GM23248 (cell line): ENCODE data around the gene DNAI1. TPM values are rescaled to one million over a fixed set of nuclear protein-coding genes. Genes with fewer than 3 reads are reported as not detected.

Experiments
- DNase-seq: peaks from one replicate; pipeline ENCODE4 v3.0.0-alpha.2; 2015
- H2AFZ ChIP-seq: fragments of 200-600 bp; sonication (generic); 2 replicates; pipeline ENCODE4 v1.6.1; 2016; ENCODE audit warnings: antibody characterized with exemption
- H3F3A ChIP-seq: fragments of 200-600 bp; sonication (generic); 2 replicates; pipeline ENCODE4 v1.6.1; 2016; ENCODE audit warnings: mild to moderate bottlenecking, antibody characterized with exemption, mixed run types; ENCODE audit not compliant: insufficient read depth
- H3K27ac ChIP-seq: fragments of 200-600 bp; sonication (generic); 2 replicates; pipeline ENCODE4 v1.5.1; 2016; ENCODE audit warnings: mild to moderate bottlenecking
- H3K27me3 ChIP-seq: fragments of 200-600 bp; sonication (generic); replicated peaks from 2 replicates; pipeline ENCODE4 v1.6.1; 2016; ENCODE audit warnings: mild to moderate bottlenecking; ENCODE audit not compliant: insufficient read depth
- H3K36me3 ChIP-seq: fragments of 200-600 bp; sonication (generic); 2 replicates; pipeline ENCODE4 v1.6.1; 2016; ENCODE audit warnings: low read depth, mild to moderate bottlenecking
- H3K4me1 ChIP-seq: fragments of 200-600 bp; sonication (generic); 2 replicates; pipeline ENCODE4 v1.6.1; 2016; ENCODE audit warnings: mild to moderate bottlenecking; ENCODE audit not compliant: insufficient read depth
- H3K4me2 ChIP-seq: fragments of 200-600 bp; sonication (generic); one replicate; pipeline ENCODE4 v1.6.1; 2016; ENCODE audit warnings: mild to moderate bottlenecking; ENCODE audit not compliant: unreplicated experiment
- H3K4me3 ChIP-seq: fragments of 200-600 bp; sonication (generic); 2 replicates; pipeline ENCODE4 v1.5.1; 2016; ENCODE audit warnings: mild to moderate bottlenecking
- H3K79me2 ChIP-seq: fragments of 200-600 bp; sonication (generic); 2 replicates; pipeline ENCODE4 v1.6.1; 2016; ENCODE audit warnings: mild to moderate bottlenecking; ENCODE audit not compliant: insufficient read depth
- H3K9ac ChIP-seq: fragments of 200-600 bp; sonication (generic); 2 replicates; pipeline ENCODE4 v1.6.1; 2016; ENCODE audit warnings: mild to moderate bottlenecking
- H3K9me2 ChIP-seq: fragments of 200-600 bp; sonication (generic); 2 replicates; pipeline ENCODE4 v1.6.1; 2016; ENCODE audit warnings: mixed run types, mild to moderate bottlenecking, moderate library complexity; ENCODE audit not compliant: insufficient read depth
- H3K9me3 ChIP-seq: fragments of 200-600 bp; sonication (generic); one replicate; pipeline ENCODE4 v1.6.1; 2017; ENCODE audit warnings: low read depth
- H4K20me1 ChIP-seq: fragments of 200-600 bp; sonication (generic); 2 replicates; pipeline ENCODE4 v1.6.0; 2016; ENCODE audit not compliant: insufficient read depth
- EZH2 ChIP-seq: fragments of 200-600 bp; sonication (generic); IDR thresholded peaks from 2 replicates; pipeline ENCODE4 v1.6.1; 2018; ENCODE audit warnings: antibody characterized with exemption, mild to moderate bottlenecking; ENCODE audit not compliant: insufficient read depth, poor library complexity, severe bottlenecking
- EZH2phosphoT487 ChIP-seq: fragments of 200-600 bp; sonication (generic); IDR thresholded peaks from 2 replicates; pipeline ENCODE4 v1.6.1; 2018; ENCODE audit warnings: antibody characterized with exemption, moderate library complexity, mild to moderate bottlenecking, low read depth; ENCODE audit not compliant: insufficient read depth
- WGBS, 2 experiments: methylation state at CpG; one replicate each; pipeline ENCODE4 v1.1.6; 2015 to 2017; ENCODE audit warnings: low lambda C conversion rate in 2 of 2, low coverage in 1 of 2; ENCODE audit errors: missing lambda C conversion rate in 2 of 2; 5-methylcytosine and 5-hydroxymethylcytosine counted together
- in situ Hi-C: fragments of 300-500 bp; cut with MboI; formaldehyde crosslinking; loops from 2 replicates; pipeline ENCODE4 v1.15.0; 2020
- polyA plus RNA-seq: library from polyadenylated mRNA; unstranded; fragments of >200 nt; fragmentation: Nextera tagmentation; extraction: Ambion mirVana; gene quantifications from 2 replicates; pipeline ENCODE4 v1.2.1, GENCODE V29; 2016
- total RNA-seq: library from RNA; depleted of rRNA; stranded (reverse); fragments of >200 nt; shearing (Covaris generic); gene quantifications from 2 replicates; pipeline ENCODE4 v1.2.3, GENCODE V29; 2014

The DNAI1 gene
- total and polyA plus RNA-seq, 2 experiments from 2014 or later = not detected

GRCh38 chr9:34513567-34514214 lies 55.1 kb downstream of the DNAI1 start:
- Histone ChIP-seq H3K79me2 (no peaks in the 10 kb centered on the region), H3K4me2 (no peak overlapping the region), H3K27me3 (peaks cover 27% of the 10 kb centered on the region), H4K20me1 (no peaks in the 10 kb centered on the region), H3K9ac (no peak overlapping the region), H3F3A (no peaks in the 10 kb centered on the region), H3K4me1 (no peaks in the 10 kb centered on the region), H3K9me2 (no peaks in the 10 kb centered on the region), H3K9me3 (no peaks in the 10 kb centered on the region), H2AFZ (no peak overlapping the region), H3K4me3 (no peak overlapping the region), H3K27ac (no peak overlapping the region), H3K36me3 (no peaks in the 10 kb centered on the region)
- 37 to 43% methylated on average over 2 of the region's 2 CpGs for WGBS, 2 experiments
- in situ Hi-C loops = loop anchor here (25.0 kb wide), 1 partner anchor 99 kb away; the partner anchor contains the start of genes DCTN3 and RPP25L
- TF ChIP-seq EZH2 (no peak), EZH2phosphoT487 (no peak)
- DNase-seq = peak; percentile 43

- Histone ChIP-seq H4K20me1 (no peaks in the 10 kb centered on the region), H3K4me1 (no peaks in the 10 kb centered on the region), H3K36me3 (no peaks in the 10 kb centered on the region), H3K4me3 (no peak overlapping the region), H3K9ac (no peak overlapping the region), H3K79me2 (no peaks in the 10 kb centered on the region), H3K27ac (no peak overlapping the region), H3K9me2 (no peaks in the 10 kb centered on the region), H3K4me2 (no peak overlapping the region), H3K9me3 (no peaks in the 10 kb centered on the region), H2AFZ (no peak overlapping the region), H3F3A (no peaks in the 10 kb centered on the region), H3K27me3 (peaks cover 20% of the 10 kb centered on the region)
- 51 to 60% methylated on average over 8 of the region's 8 CpGs for WGBS, 2 experiments
- DNase-seq = no peak
- in situ Hi-C loops = loop anchor here (25.0 kb wide), 1 partner anchor 98 kb away; the partner anchor contains the start of genes DCTN3 and RPP25L
- TF ChIP-seq EZH2phosphoT487 = no peak
- TF ChIP-seq EZH2 = no peak
These were observed 55.8 kb downstream of the DNAI1 start for GRCh38 chr9:34514401-34514800.

- 60 to 66% methylated on average over 3 of the region's 3 CpGs for WGBS, 2 experiments
- Histone ChIP-seq H2AFZ (no peak overlapping the region), H3K27me3 (peaks cover 16% of the 10 kb centered on the region; the same call in 1 of the 2 replicates), H3F3A (no peaks in the 10 kb centered on the region), H3K9me3 (no peaks in the 10 kb centered on the region), H3K9me2 (no peaks in the 10 kb centered on the region), H3K4me2 (no peak overlapping the region), H3K4me1 (no peaks in the 10 kb centered on the region), H3K4me3 (no peak overlapping the region), H3K36me3 (no peaks in the 10 kb centered on the region), H3K79me2 (no peaks in the 10 kb centered on the region), H4K20me1 (no peaks in the 10 kb centered on the region), H3K9ac (no peak overlapping the region), H3K27ac (no peak overlapping the region)
- in situ Hi-C loops = loop anchor here (25.0 kb wide), 1 partner anchor 97 kb away; the partner anchor contains the start of genes DCTN3 and RPP25L
- no peak for TF ChIP-seq EZH2
- TF ChIP-seq EZH2phosphoT487 = no peak
- DNase-seq = no peak
These were observed 56.2 kb downstream of the DNAI1 start for GRCh38 chr9:34514816-34515215.

DNA sequence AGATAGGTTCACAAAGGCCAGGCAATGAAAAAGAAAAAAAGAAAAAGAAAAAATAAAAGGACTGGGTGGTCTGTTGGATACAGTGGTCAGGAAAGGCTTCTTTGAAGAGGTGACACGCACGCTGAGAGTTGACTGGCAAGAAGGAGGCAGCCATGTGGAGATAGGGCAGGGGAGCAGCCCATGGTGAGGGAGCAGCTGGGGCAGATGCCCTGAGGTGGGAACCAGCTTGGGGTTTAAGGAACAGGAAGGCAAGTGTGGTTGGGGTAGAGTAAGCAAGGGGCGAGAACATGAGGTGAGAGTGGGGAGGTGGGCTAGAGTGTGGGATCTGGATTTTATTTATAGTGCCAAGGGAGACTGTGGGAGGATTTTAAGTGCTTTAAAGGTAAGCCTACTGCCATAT lies 57.4 kb downstream of the DNAI1 start:
- Histone ChIP-seq H3K4me3 (no peak overlapping the region), H3K27ac (no peak overlapping the region), H3K36me3 (no peaks in the 10 kb centered on the region), H3K9ac (no peak overlapping the region), H3K27me3 (peaks cover 4% of the 10 kb centered on the region; the same call in 1 of the 2 replicates), H2AFZ (no peak overlapping the region), H4K20me1 (no peaks in the 10 kb centered on the region), H3K4me1 (no peaks in the 10 kb centered on the region), H3K9me3 (no peaks in the 10 kb centered on the region), H3K9me2 (no peaks in the 10 kb centered on the region), H3K4me2 (no peak overlapping the region), H3K79me2 (no peaks in the 10 kb centered on the region), H3F3A (no peaks in the 10 kb centered on the region)
- TF ChIP-seq EZH2phosphoT487 (no peak), EZH2 (no peak)
- in situ Hi-C loops = loop anchor here (25.0 kb wide), 1 partner anchor 96 kb away; the partner anchor contains the start of genes DCTN3 and RPP25L
- 67 to 70% methylated on average over 3 of the region's 3 CpGs for WGBS, 2 experiments
- no peak for DNase-seq
